GM21390 (cell line): ENCODE results near the gene DDB1.

Experiments used
- ATAC-seq: cut with Tn5 transposase; IDR thresholded peaks from one replicate; pipeline ENCODE4 v1.9.1; 2021; ENCODE audit not compliant: unreplicated experiment

DDB1 gene

DNA sequence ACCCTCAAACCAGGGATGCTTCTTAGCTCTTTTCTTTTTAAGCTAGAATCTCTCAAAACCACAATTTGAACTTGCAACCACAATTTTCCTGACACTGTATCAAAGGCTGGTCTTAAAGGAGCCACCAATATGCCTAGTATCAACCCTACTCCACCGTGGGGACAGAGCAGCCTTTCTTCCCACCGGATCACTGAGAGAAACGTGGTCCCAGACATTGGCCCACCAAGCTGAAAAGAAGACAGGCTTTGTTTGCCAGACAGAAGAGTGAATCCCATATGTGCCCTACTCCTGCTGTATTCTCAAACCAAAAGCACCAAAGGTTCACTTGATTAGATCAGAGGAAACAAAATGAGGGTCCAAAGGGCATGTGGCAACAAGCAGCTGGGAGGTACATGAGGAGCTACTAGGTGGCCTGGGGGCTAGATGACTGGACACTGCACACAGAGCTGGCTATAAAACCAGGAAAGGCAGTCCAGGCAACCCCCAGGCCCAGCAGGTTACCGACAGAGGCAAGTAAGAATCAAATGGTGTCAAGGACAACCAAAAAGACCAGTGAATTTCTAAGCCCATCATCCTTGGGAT lies 34.2 kb downstream of the DDB1 start:
- ATAC-seq, result no peak

DNA sequence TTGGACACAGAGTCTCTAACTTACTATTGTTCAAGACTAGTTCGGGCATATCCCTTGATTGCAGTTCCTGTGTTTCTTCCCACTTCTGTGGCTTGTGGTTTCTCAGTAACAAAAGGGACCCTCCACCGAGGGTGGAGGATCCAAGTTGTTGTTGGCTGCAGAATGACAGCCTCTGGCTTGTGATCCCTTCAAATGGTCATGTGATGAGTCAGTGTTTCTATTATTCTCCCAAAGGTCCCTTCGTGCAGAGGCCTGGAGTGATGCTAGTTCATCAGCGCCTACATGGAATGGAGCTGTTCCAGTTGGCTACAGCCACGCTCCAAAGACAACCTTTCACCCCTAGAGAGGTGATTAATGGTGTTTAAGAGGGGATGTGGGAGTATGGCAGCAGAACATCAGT lies 35.2 kb downstream of the DDB1 start:
- ATAC-seq, result no peak

DNA sequence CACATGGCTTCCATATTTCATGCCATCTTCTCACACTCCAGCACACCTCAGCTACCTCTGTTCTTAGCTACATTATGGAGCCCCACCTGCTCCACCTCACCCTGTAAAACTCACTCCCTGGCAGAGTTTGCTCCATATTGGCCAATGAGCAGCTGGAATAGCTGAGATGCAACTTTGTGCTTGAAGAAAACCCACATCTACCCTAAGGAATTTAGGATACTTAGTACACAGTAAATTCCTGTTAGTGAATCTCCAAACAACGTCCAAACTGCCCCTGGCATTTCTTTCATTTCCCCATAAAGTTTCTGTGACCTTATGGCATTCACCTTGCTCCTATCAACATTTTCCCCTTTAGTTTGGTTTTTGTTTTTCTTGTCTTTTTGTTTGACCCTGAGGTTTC lies 35.6 kb downstream of the DDB1 start:
- no peak for ATAC-seq

DNA sequence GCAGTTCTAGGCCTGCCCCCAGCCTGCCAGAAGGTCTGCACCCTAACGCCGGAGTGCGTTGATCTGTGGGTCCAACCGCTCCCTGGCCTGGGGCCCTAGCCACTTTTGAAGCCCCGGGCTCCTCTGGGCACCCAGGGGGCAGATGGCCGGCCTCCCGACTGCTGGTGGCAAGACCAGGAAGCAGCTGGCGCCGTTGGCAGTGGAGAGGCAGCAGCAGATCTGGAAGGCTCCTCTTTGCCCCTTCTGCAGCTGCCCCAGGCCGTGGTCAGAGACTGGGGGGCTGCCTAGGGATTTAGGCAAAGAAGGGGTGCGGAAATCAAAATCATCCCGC lies 37.3 kb downstream of the DDB1 start:
- no peak for ATAC-seq

DNA sequence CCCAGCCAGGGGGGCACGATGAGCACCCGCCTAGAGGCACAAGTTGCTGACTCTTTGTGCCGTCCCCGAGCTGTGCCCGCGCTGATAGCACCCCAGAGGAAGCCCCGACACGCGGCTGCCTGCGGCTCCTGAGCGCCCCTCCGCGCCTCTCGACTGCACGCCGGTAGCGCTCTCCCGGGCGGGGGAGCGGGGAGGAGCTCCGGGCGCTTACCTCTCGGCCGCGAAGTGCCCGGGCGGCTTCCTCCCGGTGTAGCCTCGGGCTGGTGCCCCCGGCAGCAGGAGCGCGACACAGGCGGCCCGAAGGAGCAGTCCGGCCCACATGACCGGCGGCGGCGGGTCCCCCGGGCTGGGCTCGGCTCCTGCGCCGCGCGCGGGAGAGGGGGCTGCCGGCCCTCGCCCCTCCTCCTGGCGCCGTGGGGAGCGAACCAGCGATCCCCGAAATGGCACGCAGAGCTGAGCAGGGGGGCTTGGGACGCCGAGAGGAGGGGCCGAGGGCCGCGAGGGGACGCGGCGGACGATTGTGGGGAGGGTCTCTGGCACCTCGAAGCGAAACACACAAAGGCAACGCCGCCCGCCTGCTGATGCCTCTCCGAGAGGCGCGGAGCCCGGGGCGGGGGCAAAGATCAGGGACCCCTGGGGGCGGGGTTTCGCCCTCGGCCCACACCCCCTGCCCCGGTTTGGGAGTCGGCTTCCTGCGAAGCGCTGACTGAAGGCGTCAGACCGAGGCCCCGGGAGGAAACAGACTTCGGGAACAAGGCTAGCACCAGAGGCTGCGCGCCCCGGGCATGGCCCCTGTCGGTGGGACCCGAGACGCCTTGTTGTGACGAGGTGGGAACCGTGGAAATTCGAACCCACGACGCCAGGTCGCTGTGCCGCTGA lies 37.9 kb downstream of the DDB1 start, which contains the start of gene VWCE:
VWCE (minus strand) TSS at position 600 of the 879 bp plus-strand sequence; CDS start at position 321, 279 bp downstream.
- peak; percentile 74 for ATAC-seq

DNA sequence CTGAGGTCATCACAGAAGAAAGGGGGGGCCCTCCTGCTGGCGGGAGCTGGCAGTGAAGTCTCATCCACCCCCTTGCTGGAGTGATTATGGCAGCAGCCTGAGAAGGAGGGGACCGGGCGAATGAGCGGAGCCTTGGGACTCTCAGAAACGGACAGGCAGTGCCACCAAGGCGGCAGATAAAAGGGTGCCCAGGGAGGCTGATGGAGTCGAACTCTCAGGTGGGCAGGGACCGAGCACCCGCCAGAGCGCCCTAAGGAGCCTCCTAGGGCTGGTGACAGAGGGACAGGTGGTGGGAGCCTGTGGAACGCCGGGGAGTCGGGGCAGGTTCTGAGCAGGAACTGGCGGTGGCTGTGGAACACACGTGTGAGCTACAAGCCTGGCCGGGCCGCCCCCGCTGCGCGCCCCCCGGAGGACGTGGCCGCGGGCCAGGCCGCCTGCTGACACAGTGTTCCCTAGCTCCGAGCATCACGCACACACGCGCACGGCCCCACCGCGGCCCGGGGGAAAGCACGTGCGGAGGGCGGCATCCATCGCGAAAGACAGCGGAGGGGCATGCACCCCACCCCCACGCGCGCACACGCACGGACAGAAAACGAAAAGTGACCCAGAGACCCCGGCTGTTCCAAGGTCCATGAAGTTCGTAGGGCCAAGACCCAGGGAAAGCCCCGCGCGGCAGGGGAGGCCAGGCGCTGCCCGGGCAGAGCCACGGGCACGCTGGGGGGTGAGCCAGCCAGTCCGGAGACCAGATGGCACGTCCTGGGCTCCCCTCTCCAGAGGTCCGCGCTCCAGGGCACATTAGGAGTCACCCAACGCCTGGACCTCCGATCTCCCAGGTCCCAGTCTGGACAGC lies 38.8 kb downstream of the DDB1 start:
- peak; percentile 28 for ATAC-seq

DNA sequence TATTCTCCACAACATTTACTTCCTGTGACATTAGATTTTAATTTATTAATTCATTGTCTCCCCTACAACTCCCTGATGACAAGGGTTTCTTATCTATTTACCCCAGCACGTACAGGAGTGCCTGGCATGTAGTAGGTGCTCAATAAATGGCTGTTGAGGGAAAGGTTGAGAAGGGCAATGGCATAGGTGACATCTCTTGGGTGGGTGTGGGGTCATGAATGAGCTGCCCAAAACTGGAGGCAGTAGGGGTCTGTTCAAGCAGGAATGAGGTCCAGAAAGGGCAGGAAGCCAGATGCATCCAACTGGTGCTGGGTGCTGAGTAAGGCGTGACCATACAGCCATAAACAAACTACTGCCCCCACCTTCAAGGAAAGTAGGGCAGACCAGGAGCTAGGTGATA lies 40.5 kb downstream of the DDB1 start:
- ATAC-seq, result no peak

DNA sequence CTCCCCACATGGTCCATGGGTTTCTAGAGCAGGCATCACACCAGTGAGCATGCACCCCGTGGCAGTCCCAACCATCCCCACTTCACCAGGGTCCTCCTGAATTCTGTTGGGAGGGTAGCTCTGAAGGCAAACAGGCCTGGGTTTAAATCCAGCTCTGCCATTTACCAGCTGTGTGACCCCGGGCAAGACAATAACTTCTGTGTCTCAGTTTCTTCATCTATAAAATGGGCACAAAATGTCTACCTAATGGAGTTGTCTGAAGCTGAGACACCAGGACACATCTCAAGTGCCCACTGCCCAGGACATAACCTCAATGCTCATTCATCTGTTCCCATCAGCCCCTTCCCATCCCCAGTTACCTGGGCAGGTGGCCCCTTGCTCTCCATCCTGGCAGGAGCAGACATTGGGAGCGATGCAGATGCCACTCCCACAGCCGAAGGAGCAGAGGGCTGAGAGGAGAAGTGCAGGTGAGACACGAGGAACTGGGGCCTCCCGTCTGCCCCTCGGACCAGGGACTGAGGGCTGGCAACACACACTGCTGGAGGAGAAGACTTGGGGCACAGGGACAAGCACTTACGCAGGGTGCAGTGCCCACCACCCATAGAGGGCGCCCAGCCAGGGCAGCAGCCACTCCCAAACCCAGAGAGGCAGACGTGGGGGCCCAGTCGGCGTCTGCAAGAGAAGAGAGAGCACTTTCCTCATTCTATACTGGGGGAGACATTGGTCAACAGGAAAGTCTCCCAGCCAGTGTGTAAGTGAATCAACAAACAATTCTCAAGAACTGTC lies 41.8 kb downstream of the DDB1 start:
- ATAC-seq, result no peak

DNA sequence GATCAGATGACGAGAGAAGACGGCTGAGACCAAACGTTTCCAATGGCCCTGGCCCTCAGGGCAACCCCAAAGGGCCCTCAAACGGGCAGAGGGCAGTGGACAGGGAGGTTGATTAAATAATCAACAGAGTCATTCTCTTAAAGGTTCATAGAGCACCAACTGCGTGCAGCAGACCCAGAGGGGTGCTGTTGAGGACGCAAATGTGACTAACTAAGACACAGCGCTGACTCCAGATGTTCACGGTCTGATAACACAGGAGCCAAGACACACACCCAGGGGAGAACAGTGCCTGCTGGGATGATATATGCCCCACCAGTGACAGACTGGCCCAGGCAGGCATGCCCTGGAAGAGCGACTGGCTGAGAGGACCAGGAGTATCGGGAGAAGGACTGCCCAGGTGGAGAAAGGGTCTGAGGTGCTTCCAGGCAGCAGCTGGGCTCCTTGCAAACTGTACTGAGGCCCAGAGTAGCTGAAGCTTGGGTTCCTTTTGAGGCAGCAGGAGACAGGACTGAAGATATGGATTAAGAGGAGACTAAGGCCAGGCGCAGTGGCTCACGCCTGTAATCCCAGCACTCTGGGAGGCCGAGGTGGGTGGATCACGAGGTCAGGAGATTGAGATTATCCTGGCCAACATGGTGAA lies 45.4 kb downstream of the DDB1 start:
- no peak for ATAC-seq

DNA sequence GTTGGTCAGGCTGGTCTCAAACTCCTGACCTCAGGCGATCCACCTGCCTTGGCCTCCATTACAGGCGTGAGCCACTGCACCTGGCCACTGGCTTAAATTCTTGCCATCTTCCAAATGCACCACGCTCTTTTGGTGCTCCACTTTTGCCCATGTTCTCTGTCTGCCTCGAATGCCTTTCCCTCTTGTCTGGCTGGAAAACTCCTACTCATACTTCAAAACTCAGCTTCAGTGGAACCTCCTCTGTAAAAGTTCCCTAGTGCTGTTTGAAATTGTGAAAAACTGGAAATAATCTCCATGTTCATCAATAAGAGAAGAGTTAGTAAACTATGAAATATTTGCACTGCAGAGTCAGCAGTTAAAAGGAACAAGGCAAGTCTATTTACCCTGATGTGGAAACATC lies 49.3 kb downstream of the DDB1 start:
- ATAC-seq, result no peak

DNA sequence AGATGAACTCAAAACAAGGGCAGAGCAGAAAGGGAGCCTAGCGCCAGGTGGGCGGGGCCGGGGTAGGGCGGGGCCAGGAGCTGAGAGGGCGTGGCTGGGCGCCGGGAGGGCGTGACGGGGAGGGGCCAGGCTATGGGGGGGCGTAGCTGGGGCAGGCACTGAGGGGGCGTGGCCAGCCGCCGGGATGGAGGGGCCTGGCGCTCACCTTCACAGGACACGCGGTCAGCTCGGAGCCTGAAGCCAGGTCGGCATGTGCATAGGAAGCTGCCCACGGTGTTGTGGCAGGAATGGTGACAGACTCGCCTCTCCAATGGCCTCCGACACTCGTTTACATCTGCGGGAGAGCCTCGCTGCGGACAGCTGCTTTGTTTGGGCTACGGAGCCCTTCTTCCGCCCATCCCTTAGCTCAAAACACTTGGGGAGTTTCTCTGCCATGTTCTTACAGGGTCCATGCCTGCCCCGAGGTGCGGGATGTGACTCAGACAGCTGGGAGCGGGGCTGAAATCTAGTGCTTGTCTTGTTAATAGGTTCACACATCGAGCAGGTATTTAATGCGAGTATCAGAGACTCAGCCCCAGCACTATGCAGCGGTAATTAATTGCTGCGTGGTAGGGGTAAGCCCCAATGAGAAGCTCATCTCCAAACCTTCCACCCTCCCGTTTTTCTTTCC lies 51.2 kb downstream of the DDB1 start:
- no peak for ATAC-seq

DNA sequence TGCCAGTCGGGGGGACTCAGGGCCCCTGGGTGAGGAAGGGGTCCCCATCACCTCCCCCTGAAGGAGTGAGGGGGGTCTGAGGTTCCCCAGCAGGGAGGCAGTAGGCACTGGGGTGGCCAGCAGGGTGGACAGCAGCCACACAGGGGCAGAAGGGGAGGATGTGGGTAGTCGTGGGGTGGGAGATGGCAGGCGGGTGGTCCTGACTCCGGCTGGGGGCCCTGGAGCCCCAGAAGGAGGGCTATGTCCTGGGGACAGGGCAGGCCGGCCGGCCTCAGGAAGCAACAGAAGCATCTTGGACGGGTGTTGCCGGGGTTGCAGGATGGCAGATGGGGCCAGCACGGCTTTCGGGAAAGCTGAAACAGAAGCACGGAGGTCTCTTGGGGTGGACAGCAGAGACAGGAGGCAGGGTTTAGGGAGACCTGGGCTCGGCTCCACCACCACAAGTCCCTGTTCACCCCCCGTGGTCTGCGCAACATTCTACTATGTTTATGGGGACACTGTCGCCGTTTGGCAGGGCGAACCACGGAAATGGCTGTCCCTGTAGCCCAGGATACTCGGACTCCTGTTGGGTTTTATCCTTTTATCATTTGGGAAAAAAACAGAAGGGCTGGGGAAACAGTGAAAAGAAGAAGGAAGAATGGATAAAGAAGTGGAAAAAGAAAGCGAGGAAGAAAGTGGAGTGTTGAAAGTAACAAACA lies 51.9 kb downstream of the DDB1 start:
- ATAC-seq, result no peak

DNA sequence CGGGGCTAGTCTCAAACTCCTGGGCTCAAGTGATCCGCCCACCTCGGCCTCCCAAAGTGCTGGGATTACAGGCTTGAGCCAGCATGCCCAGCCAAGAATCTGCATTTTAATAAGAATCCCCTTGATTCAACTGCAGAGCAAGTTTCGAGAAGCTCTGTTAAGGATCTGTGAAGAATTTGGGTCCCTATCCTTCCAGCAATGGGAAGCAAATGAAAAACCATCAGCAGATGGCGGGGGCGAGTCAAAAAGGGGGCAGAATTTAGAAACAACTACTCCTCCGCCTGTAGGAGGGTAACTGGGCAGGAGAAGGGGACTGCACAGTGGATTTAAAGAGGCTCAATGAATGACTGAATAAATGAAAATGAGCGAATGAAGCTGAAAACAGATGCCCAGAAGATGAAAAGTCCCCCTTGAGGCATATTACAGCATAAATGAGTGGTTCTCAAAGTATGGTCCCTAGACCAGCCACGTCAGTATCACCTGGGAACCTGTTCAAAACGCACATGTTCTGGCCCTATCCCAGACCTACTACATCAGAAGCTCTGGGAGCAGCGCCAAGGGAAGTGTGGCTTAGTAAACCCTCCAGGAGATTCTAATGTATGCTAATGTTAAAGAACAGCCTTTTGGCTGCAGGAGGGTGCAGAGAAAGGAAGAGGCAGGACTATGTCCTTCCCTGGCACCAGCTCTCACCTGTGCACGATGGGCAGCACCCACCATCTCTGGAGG lies 52.8 kb downstream of the DDB1 start:
- no peak for ATAC-seq

DNA sequence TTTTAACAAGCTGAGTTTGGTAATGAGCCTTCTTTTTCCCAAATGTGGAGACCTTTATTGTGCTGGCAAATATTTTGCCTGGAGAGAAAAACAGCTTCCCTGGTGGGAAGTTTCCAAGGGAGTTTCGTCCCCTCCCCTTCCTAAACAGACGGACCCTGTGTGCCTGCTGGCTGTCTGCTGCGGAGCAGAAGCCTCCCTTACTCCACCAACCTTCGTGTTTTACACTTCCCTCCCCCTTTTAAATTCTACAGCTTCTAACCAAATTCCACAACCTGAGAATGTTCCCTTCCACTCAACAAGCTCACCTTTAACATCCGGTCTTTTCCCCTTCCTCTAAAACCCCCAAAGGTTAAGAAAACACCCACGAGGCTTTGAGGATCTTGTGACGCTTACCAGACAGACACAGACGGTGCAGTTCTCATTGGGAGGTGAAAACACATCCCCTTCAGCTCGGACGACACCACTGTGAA lies 54.9 kb downstream of the DDB1 start:
- no peak for ATAC-seq

DNA sequence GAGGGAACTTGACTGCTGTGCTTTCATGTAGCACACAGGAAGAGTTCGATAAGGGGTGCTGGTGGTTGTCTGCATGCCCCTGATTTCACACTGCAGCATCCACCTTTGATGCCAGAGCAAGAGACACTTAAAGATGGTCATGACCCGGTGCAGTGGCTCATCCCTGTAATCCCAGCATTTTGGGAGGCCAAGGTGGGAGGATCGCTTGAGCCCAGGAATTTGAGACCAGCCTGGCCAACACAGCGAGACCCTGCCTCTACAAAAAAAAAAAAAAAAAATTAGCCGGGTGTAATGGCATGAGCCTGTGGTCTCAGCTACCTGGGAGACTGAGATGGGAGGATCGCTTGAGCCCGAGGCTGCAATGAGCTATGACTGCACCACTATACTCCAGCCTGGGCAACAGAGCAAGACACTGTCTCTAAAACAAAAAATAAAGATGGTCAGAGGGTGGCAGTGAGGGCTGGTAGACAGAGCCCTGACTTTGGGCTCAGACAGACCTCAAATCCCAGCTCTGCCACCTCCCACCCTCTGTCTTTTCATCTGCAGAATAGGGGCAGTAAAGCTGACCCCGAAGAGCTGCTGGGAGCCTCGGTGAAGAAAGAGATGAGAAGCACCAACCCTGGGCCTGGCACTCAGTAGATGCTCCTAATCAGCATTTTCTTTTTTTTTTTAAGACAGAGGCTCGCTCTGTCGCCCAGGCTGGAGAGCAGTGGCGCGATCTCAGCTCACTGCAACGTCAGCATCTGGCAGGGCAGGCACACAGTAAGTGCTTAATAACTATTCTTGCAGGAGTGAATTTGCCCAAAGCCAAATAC lies 55.5 kb downstream of the DDB1 start:
- ATAC-seq, result no peak

DNA sequence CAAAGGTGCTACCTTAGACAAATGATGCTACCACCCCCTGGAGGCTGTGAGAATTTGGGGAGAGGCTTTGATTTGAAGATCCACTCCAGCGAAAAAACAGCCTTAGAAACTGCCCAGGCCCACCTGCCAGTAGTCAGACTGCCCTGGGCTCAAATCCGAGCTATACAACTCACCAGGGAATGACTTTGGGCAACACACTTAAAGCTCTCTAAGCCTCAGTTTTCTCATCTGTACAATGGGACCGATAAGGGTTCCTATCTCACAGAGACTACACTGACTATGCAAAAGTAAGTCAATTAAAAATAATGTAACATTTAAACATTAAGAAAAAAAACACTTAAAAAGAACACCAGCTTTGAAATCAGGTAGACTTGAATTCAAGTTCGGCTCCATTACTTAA lies 57.7 kb downstream of the DDB1 start:
- no peak for ATAC-seq

DNA sequence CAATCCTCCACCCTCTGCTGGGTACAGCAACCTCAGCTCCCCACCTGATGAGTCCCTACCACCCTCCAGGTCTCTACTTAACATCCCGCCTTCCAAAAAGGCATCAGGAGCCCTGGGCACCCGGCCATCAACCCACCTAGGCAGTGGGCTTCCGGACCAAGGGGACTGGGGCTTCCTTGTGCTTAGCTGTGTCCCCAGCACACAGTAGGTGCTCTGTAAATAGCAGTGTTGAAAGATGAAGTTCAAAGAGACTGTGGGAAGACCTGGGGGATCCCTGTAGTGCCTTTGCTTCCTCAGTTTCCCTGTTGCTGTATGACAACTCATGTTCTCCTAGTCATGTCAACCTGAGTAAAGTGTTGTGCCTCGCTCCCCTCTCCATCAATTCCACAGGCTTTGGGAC lies 58.8 kb downstream of the DDB1 start:
- no peak for ATAC-seq
